ENCODE data around the gene SLC44A5. TPM values are rescaled to one million over a fixed set of nuclear protein-coding genes. Genes with fewer than 3 reads are reported as not detected.
"Not testable (repeated sequence)": the region's sequence is repeated elsewhere in the genome, so short reads cannot be mapped to it uniquely, and the experiment has no call there.

Gene SLC44A5
- total RNA-seq = 1 to 10 TPM in 2 of 4 donors, under 1 TPM in 2; 0.11 to 2.0 (median 0.87) TPM

DNA sequence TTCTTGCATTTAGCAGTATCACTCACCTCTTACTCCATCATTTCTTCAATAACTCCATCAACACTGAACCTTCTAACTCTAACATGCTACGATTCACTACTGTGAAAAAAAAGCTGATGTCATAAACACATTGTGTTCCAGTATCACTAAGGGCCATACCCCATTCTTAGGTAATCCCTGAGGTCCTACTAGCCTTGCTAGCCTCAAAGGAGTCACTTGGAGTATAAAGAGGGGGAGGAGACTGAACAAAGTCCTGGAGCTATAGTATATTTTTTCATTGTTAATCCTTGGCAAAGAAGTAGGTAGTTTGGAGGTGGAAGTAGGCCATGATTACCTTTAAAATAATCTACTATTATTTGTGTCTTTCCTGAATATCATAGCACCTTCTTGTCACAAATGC lies at the start of gene SLC44A5:
SLC44A5 (minus strand) TSS at position 101 of the 400 bp plus-strand sequence. CDS start 69,667 bp downstream, outside the sequence.
- Histone ChIP-seq H3K27me3 (no peaks in the 10 kb centered on the region), H3K9me3 (no peaks in the 10 kb centered on the region), H3K27ac (no peak within 1 kb of the TSS), H3K4me3 (replicated peaks in 1 of 3) (no peak within 1 kb of the TSS), H3K4me1 (peaks cover 10 to 17% of the 10 kb centered on the region in 2 donors), H3K36me3 (no peaks in the 10 kb centered on the region)
- WGBS, 2 donors = 80 to 91% methylated on average over 1 of the region's 1 CpG
- intact Hi-C loops (cut with DNase I) = no loop called here
- TF ChIP-seq, protein P1, sequence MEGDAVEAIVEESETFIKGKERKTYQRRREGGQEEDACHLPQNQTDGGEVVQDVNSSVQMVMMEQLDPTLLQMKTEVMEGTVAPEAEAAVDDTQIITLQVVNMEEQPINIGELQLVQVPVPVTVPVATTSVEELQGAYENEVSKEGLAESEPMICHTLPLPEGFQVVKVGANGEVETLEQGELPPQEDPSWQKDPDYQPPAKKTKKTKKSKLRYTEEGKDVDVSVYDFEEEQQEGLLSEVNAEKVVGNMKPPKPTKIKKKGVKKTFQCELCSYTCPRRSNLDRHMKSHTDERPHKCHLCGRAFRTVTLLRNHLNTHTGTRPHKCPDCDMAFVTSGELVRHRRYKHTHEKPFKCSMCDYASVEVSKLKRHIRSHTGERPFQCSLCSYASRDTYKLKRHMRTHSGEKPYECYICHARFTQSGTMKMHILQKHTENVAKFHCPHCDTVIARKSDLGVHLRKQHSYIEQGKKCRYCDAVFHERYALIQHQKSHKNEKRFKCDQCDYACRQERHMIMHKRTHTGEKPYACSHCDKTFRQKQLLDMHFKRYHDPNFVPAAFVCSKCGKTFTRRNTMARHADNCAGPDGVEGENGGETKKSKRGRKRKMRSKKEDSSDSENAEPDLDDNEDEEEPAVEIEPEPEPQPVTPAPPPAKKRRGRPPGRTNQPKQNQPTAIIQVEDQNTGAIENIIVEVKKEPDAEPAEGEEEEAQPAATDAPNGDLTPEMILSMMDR (IDR thresholded peaks at IDR 0.05) = no peak
- no peak for TF ChIP-seq POLR2A (IDR thresholded peaks at IDR 0.05)
- no peak for DNase-seq

- WGBS, 2 donors = 69 to 75% methylated on average over 1 of the region's 1 CpG
- no peak for DNase-seq
- Histone ChIP-seq H3K9me3 (no peaks in the 10 kb centered on the region), H3K4me1 (no peaks in the 10 kb centered on the region), H3K4me3 (replicated peaks in 1 of 3) (no peak overlapping the region), H3K27me3 (no peaks in the 10 kb centered on the region), H3K36me3 (no peaks in the 10 kb centered on the region), H3K27ac (no peak overlapping the region)
- no peak for TF ChIP-seq POLR2A (IDR thresholded peaks at IDR 0.05)
- TF ChIP-seq, protein P1 (IDR thresholded peaks at IDR 0.05) = no peak
- intact Hi-C loops (cut with DNase I) = no loop called here
These were observed 45.0 kb upstream of the SLC44A5 start for GRCh38 chr1:75655931-75656330.

- DNase-seq; H3K4me1 ChIP-seq; H3K27ac ChIP-seq; H3K36me3 ChIP-seq; H3K27me3 ChIP-seq; intact Hi-C loops (cut with DNase I); H3K4me3 ChIP-seq (replicated peaks in 1 of 3); H3K9me3 ChIP-seq: not testable (repeated sequence)
- 72 to 79% methylated on average over 2 of the region's 2 CpGs for WGBS, 2 donors
These were observed 36.3 kb upstream of the SLC44A5 start for GRCh38 chr1:75647183-75647582.

- H3K27me3 ChIP-seq; H3K36me3 ChIP-seq; H3K27ac ChIP-seq; H3K9me3 ChIP-seq; H3K4me1 ChIP-seq; DNase-seq; H3K4me3 ChIP-seq (replicated peaks in 1 of 3); intact Hi-C loops (cut with DNase I): not testable (repeated sequence)
- 96% methylated on average over 3 to 4 of the region's 4 CpGs for WGBS, 2 donors
These were observed 34.2 kb upstream of the SLC44A5 start for GRCh38 chr1:75645153-75645552.

DNA sequence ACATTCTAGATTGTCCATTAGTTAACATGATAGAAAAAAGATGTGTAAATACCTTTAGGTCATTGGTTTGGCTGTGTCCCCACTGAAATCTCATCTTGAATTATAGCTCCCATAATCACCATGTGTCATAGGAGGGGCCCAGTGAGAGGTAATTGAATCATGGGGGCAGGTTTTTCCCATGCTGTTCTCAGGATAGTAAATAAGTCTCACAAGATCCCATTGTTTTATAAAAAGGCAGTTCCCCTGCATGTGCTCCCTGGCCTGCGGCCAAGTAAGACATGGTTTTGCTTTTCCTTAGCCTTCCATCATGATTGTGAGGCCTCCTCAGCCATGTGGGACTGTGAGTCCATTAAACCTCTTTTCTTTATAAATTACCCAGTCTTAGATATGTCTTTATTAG lies 32.5 kb upstream of the SLC44A5 start:
- Histone ChIP-seq H3K27ac (no peak overlapping the region), H3K27me3 (no peaks in the 10 kb centered on the region), H3K4me1 (no peaks in the 10 kb centered on the region), H3K4me3 (replicated peaks in 1 of 3) (no peak overlapping the region), H3K36me3 (no peaks in the 10 kb centered on the region), H3K9me3 (no peaks in the 10 kb centered on the region)
- no peak for DNase-seq
- TF ChIP-seq POLR2A (IDR thresholded peaks at IDR 0.05) = no peak
- TF ChIP-seq, protein P1 (IDR thresholded peaks at IDR 0.05) = no peak
- intact Hi-C loops (cut with DNase I) = no loop called here
- 54 to 70% methylated on average over 1 of the region's 1 CpG for WGBS, 2 donors

DNA sequence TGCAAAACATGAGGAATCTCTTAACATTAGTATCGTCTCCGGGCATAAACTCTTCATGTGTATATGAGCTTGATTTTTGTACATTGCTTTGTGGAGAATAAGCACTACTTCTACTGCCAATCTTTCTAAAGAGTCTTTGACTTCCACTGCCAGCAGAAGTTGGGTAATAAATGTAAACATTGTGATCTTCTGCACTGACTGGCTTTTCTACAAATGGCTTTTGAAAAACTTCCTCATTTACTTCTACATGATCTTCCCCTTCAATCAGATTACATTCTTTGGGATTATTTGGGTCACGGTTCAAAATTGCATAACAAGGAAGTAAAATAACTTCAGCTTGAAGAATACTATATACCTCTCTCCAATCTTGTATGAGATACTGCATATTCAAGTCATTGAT lies 30.4 kb upstream of the SLC44A5 start:
- TF ChIP-seq POLR2A (IDR thresholded peaks at IDR 0.05) = no peak
- TF ChIP-seq, protein P1 (IDR thresholded peaks at IDR 0.05) = no peak
- WGBS, 2 donors = 75 to 85% methylated on average over 3 of the region's 3 CpGs
- Histone ChIP-seq H3K4me3 (replicated peaks in 1 of 3) (no peak overlapping the region), H3K27ac (no peak overlapping the region), H3K27me3 (no peaks in the 10 kb centered on the region), H3K36me3 (no peaks in the 10 kb centered on the region), H3K9me3 (no peaks in the 10 kb centered on the region), H3K4me1 (no peaks in the 10 kb centered on the region)
- no peak for DNase-seq
- intact Hi-C loops (cut with DNase I) = no loop called here

Measured in thyroid gland (tissue), 4 donors.